H1 (cell line): Measurements from ENCODE around the gene PRRT4. TPM values are rescaled to one million over a fixed set of nuclear protein-coding genes. Genes with fewer than 3 reads are reported as not detected.

Experiments used
- CREB1 ChIP-seq: IDR thresholded peaks from 2 replicates; pipeline ENCODE4 v1.6.1; 2012; ENCODE audit warnings: inconsistent platforms
- E2F6 ChIP-seq: IDR thresholded peaks from 2 replicates; pipeline ENCODE4 v1.6.1; 2012; ENCODE audit warnings: inconsistent platforms
- POLR2A ChIP-seq, 2 experiments: IDR thresholded peaks; 1 replicate in 1 of 2; 2 replicates in 1 of 2; pipeline ENCODE4 v1.6.1; 2011; ENCODE audit warnings: low read depth in 2 of 2, low read length in 2 of 2, mild to moderate bottlenecking in 2 of 2; ENCODE audit errors: control extremely low read depth in 1 of 2
- RAD21 ChIP-seq, 2 experiments: IDR thresholded peaks in 1 of 2; conservative IDR thresholded peaks in 1 of 2; 2 replicates each; pipeline ENCODE4 v1.6.1; 2011; ENCODE audit warnings: low read depth in 2 of 2, low read length in 2 of 2, improper control_type of control experiment in 1 of 2, inconsistent platforms in 1 of 2, mild to moderate bottlenecking in 1 of 2, moderate library complexity in 1 of 2
- SAP30 ChIP-seq: fragments of 300-600 bp; sonication (generic); IDR thresholded peaks from 2 replicates; pipeline ENCODE4 v1.7.1; 2012; ENCODE audit warnings: low read length, moderate library complexity, mild to moderate bottlenecking, inconsistent platforms; ENCODE audit not compliant: insufficient read depth, insufficient replicate concordance
- USF2 ChIP-seq: IDR thresholded peaks from 2 replicates; pipeline ENCODE4 v1.6.1; 2011; ENCODE audit warnings: low read length, improper control_type of control experiment
- polyA plus RNA-seq, 7 experiments: library from polyadenylated mRNA; depleted of rRNA in 3 of 7; stranded (reverse) in 5 of 7; unstranded in 2 of 7; fragments of >200 nt in 5 of 7; fragments of 200-250 nt in 2 of 7; gene quantifications; 1 replicate in 5 of 7; 2 replicates in 1 of 7; 4 replicates in 1 of 7; pipeline versions ENCODE4 v1.2.1 to v1.2.3, GENCODE V29; 2011 to 2013; ENCODE audit warnings: missing spikeins in 2 of 7, mixed read lengths in 2 of 7
- total RNA-seq: library from RNA; stranded (reverse); fragmentation: NEBNext Ultra II Directional; extraction: Animal tissue kit (Norgen Biotek cat#: 25700); gene quantifications from 2 replicates; pipeline ENCODE4 v1.2.1, GENCODE V29; 2021
- TF ChIP-seq, protein P1 (sequence below): fragments of 300-600 bp; sonication (generic); IDR thresholded peaks from 2 replicates; pipeline ENCODE4 v1.7.1; 2012; ENCODE audit warnings: low read length, moderate library complexity, mild to moderate bottlenecking, inconsistent platforms; ENCODE audit not compliant: insufficient replicate concordance

The PRRT4 gene
- total and polyA plus RNA-seq, 2 of the 8 experiments (the other 6 are each of a cell fraction or from before 2014, with no cell fraction given): 0.34 to 1.0 TPM

DNA sequence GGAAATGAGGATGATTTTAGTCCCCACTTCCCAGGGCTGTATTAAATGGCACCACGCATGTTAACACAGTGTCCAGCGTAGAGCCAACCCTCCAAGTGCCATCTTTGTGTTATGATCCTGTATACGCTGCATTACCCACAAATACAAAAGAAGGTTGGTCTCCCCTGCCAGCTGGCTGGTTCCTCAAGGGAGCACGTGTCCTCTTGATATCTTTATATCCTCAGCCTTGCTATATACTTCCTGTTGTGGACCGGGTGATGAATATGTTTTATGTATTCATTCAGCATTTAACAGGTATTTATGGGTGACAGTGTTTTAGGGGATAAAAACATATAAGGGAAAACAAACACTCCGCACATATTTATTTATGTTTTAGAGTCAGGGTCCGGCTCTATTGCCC is 23.2 kb upstream of the PRRT4 start (continued):
- TF ChIP-seq, protein P1, sequence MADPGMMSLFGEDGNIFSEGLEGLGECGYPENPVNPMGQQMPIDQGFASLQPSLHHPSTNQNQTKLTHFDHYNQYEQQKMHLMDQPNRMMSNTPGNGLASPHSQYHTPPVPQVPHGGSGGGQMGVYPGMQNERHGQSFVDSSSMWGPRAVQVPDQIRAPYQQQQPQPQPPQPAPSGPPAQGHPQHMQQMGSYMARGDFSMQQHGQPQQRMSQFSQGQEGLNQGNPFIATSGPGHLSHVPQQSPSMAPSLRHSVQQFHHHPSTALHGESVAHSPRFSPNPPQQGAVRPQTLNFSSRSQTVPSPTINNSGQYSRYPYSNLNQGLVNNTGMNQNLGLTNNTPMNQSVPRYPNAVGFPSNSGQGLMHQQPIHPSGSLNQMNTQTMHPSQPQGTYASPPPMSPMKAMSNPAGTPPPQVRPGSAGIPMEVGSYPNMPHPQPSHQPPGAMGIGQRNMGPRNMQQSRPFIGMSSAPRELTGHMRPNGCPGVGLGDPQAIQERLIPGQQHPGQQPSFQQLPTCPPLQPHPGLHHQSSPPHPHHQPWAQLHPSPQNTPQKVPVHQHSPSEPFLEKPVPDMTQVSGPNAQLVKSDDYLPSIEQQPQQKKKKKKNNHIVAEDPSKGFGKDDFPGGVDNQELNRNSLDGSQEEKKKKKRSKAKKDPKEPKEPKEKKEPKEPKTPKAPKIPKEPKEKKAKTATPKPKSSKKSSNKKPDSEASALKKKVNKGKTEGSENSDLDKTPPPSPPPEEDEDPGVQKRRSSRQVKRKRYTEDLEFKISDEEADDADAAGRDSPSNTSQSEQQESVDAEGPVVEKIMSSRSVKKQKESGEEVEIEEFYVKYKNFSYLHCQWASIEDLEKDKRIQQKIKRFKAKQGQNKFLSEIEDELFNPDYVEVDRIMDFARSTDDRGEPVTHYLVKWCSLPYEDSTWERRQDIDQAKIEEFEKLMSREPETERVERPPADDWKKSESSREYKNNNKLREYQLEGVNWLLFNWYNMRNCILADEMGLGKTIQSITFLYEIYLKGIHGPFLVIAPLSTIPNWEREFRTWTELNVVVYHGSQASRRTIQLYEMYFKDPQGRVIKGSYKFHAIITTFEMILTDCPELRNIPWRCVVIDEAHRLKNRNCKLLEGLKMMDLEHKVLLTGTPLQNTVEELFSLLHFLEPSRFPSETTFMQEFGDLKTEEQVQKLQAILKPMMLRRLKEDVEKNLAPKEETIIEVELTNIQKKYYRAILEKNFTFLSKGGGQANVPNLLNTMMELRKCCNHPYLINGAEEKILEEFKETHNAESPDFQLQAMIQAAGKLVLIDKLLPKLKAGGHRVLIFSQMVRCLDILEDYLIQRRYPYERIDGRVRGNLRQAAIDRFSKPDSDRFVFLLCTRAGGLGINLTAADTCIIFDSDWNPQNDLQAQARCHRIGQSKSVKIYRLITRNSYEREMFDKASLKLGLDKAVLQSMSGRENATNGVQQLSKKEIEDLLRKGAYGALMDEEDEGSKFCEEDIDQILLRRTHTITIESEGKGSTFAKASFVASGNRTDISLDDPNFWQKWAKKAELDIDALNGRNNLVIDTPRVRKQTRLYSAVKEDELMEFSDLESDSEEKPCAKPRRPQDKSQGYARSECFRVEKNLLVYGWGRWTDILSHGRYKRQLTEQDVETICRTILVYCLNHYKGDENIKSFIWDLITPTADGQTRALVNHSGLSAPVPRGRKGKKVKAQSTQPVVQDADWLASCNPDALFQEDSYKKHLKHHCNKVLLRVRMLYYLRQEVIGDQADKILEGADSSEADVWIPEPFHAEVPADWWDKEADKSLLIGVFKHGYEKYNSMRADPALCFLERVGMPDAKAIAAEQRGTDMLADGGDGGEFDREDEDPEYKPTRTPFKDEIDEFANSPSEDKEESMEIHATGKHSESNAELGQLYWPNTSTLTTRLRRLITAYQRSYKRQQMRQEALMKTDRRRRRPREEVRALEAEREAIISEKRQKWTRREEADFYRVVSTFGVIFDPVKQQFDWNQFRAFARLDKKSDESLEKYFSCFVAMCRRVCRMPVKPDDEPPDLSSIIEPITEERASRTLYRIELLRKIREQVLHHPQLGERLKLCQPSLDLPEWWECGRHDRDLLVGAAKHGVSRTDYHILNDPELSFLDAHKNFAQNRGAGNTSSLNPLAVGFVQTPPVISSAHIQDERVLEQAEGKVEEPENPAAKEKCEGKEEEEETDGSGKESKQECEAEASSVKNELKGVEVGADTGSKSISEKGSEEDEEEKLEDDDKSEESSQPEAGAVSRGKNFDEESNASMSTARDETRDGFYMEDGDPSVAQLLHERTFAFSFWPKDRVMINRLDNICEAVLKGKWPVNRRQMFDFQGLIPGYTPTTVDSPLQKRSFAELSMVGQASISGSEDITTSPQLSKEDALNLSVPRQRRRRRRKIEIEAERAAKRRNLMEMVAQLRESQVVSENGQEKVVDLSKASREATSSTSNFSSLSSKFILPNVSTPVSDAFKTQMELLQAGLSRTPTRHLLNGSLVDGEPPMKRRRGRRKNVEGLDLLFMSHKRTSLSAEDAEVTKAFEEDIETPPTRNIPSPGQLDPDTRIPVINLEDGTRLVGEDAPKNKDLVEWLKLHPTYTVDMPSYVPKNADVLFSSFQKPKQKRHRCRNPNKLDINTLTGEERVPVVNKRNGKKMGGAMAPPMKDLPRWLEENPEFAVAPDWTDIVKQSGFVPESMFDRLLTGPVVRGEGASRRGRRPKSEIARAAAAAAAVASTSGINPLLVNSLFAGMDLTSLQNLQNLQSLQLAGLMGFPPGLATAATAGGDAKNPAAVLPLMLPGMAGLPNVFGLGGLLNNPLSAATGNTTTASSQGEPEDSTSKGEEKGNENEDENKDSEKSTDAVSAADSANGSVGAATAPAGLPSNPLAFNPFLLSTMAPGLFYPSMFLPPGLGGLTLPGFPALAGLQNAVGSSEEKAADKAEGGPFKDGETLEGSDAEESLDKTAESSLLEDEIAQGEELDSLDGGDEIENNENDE: no peak
- TF ChIP-seq SAP30 (no peak), USF2 (no peak), RAD21 (IDR thresholded peaks at IDR 0.05 in 1 of 2, conservative IDR thresholded peaks at IDR 0.05 in 1 of 2; ENCODE audit: low read depth in 2 of 2, low read length in 2 of 2) (no peak), E2F6 (no peak), CREB1 (no peak), POLR2A (IDR thresholded peaks at IDR 0.05; ENCODE audit: control extremely low read depth in 1 of 2, low read depth in 2 of 2, low read length in 2 of 2) (no peak)
